Stimulated activated naive CD4-positive, alpha-beta T cell treated with Interleukin-2 at 50 U/mL for 16 hours (primary cell): Measurements from ENCODE around the gene TBX1.

Source experiments
- DNase-seq: peaks from one replicate; lab custom pipeline; 2025; lab: John Stamatoyannopoulos, UW

TBX1 gene

DNA sequence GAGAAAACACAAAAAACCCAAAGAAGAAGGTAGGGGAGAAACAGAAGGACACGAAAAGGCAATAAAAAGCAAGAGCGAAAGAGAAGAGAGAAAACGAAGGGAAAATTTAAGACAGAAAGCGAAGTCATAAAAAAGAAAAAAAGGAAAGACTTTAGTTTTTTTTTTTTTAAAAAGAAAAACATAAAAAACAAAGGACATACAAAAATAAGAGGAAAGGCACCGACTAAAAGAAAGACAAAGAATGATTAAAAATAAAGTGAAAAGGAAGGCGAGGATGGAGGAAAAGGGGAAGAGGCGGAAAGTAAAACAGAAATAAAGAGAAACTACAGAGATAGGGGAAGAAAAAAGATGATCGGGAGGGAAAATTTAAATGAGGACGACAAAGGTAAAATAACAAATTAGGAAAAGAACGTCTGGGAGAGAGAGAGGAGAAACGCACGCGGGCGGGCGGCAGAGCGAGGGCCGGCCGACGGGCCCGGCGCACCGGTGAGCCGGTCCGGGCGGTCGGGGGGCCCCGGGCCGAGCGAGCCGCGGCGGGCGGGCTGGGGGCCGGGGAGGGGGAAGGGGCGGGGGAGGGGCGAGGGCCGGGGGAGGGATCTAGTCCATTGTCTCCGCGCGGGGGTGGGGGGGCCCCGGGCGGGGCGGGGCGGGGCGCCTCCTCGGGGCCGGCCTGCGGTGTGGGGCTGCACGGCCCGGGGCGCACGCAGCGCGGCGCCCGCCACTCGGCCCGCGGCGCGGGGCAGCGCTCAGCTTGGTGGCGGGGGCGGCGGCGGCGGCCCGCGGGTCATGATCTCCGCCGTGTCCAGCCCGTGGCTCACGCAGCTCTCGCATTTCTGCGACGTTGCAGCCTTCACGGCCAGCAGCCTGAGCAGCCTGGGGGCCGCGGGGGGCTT, at the start of gene TBX1:
TBX1 (plus strand) TSS at position 721 of the 893 bp plus-strand sequence; CDS start at position 787, 66 bp downstream.
- DNase-seq: no peak

DNA sequence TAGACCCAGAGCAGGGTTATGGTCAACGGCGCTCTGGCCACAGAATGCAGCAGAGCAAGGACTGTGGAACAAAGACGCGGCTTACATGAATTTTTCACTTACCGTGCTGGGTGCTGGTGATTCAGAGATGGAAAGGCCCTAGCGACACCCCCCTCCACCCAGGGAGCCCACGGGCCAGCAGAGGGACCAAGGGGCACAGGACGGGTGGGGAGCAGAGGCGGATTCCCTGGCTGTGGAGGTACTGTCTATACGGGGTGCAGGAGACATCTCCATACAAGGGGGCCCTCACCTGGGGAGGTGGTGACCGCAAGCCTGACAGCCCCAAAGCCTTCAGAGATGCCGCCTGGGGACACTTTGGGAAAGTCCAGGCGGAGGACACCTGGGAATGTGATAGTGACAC, 47.3 kb upstream of the TBX1 start:
- no peak for DNase-seq

DNA sequence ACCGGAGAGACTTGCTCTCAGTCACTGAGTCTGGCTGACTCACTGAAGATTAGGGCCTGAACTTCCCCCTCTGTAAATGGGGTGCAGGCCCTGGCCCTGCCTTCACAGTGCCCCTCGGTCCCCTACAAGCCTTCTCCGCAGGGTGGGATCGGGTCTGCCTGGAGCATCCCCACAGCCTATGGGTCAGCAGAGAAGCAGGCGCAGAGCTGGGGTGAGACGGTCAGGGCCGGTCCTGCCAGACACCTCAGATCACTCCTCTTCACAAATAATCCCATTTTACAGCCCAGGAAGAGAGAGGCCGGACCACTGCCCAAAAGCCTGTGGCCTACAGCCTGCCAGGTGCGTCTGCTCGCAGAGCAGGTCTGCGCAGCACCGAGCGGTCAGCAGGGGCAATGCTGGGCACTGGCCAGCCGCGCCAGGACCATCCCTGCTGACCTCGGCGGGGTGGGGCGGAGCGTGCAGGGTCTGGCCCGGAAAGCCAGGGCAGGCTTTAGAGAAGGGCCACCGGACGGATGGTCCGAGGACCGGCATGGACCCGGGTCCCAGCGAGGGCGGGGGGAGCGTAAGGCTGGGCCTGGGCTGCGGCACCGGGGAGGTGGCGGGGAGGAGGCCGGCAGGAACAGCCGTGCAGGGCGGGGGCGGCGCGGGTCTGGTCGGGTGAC, 46.8 kb upstream of the TBX1 start:
- DNase-seq: no peak

DNA sequence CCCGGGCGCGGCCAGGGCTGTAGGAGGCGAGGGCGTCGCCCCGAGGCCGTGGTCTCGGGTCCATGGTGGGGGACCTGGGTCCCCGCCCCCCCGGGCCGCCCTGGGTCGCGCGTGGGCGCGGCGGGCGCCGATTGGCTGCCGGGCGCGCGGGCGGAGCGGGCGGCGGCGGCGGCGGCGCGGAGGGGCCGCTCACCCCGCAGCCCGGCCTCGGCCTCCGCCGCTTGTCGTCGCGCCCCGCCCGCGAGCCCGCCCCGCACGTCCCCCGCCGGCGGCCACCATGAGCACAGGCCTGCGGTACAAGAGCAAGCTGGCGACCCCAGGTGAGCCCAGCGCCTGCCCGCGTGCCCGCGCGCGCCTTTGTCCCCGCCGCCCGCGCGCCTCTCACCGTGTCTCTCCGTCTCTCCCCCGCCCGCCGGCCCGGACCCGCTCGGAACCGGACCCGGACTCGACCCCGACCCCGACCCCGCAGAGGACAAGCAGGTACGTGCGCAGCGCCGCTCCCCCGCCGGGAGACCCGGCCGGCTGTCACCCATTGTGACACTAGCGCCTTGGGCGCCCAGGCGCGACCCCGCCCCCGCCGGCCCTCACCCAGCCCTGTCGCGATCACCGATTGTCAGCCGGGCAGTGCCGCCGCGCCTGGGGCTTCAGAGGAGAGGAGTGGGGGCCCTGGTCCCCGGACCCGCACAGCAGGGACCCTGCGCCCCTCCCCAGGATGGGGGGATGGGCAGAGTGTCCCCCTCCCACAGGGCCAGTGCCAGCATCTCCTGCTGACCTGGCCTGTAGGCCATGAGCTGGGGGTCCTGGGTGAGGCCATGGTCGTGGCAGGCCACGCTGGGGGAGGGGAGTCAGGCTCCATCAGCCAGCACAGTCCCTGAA, 46.0 kb upstream of the TBX1 start, which contains the start of gene SEPTIN5:
SEPTIN5 (plus strand) TSS at position 192 of the 876 bp plus-strand sequence; CDS start at position 278, 86 bp downstream.
- DNase-seq: no peak

DNA sequence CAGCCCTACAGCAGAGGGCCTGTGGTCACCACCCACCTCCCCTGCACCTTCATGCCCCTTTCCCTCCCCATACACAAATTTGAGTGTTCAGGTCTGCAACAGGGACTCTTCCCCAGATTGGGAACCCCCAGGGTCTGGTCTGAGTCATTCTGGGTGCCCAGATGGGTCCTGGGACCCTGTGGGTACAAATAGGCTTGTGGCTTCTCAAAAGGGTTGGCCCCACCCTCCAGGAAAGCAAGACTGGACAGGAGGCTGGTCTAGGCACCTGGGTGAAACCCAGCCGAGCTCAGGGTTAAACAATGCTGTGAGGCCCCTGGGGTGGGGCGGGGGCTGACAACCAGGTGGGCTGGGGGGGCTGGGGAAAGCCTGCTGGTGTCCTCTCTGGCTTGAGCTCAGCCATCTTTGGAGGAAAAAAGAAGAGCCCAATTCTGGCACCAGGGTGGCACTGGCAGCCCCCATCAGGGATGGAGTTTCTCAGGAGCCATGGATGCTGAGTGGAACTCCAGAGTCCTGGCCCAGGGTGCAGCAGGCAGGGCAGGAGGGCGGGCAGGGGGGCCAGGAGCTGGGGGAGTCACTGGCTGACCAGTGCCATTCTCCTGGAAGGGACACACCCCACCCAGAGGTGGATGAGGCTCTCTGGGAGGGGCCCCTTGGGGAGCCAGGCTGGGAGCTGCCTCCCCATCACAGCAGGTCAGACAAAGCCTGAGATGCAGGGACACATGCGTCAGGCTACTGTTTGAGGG, 45.2 kb upstream of the TBX1 start:
- no peak for DNase-seq

DNA sequence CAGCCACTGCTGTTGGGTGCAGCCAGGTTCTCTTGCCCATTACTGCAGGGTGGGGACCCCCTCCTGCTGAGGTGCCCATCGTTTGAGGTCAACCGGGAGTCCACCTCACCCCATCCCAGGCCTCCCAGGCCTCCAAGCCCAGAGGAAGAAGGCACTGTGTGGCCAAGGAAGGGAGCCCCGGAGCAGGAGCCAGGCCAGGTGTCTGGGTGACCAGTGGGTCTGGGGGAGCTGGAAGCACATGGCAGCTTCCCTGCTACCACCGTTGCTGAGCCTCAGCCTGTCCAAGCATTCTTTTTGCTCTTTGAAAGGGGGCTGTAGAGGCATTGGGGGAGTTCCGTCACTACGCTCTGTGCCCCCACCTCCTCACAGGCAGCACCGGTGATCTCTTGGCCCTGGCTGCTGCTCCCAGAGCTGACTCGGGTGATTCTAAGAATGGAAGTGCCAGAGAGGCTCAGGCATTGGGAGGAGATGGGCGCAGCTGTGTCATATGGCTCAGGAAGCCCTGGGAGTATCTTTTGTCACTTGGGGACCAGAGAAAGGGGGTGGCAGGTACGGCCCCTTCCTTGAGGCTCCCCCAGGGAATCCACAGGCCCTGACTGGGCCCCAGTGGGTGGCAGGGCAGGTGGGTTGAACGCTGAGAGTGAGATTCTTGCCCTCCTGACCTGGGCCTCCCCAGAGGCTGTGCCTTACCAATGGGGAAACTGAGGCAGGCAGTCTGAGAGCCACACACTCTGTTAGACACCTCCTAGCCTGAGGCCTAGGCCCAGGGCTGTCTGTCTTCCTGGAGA, 44.3 kb upstream of the TBX1 start:
- DNase-seq: no peak

DNA sequence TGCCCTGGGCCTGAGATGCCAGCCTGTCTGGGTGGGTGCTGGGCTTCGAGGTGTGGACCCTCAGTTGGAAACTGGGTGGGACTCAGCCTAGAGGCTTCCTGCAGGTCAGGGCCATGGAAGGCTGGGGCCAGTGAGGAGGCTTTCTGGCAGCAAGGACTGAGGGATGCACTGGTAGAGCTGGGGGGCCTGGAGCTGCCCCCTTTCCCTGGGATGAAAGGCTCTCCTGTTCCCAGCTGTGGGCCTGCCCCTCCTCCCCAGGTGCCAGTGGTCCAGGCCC, 43.8 kb upstream of the TBX1 start:
- DNase-seq: no peak

DNA sequence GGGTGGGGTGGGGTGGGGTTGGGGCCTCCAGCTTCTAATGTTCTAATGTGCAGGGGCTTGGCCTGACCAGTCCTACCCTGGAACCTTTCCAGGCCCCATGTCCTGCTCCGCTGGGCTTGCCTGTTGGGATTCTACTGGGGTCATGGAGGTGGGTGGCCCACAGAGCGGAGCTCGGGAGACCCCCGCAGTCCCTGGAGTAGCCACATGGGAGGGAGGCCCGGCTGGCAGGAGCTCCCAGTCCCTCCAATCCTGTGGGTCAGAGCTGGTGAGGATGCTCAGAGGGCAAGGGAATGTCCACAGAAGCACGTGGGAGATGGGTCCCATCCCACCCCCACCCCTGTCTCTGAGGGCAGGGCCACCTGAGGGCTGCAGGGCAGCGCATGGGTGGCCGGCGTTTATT, 43.4 kb upstream of the TBX1 start:
- DNase-seq: no peak

DNA sequence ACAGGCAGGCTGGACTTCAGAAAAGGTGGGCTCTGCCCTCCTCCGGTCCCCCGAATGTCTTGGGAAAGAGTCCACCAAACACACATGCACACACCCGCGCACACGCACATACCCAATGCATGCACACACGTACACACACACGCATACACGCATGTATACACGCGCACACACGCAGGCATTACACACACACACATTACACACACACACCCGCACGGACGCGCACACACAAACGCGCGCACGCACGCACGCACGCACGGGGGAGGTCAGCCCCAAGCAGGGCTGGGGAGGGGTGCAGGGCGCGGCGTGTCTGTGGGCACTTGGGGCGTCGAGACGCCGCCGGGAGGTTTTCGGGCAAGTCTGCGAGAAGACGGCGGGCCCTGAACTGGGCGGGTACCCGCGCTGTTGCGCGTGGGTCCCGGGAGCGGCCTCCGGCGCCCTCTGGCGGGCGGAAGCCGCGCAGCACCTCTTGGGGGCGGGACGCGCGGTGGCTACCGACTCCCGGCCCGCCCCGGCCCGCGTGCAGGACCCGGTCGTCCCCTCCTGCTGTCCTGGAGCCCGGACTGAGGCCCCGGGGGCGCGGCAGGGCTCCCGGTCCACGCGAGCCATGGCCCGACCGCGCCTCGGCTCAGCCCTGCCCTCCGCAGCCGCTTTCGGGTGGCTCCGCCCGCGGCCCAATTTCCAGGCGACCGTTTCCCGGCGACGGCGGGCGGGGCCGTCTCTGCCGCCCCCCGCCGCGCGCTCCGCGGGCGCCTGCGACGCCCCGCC, 42.7 kb upstream of the TBX1 start:
- peak; percentile 72 for DNase-seq

DNA sequence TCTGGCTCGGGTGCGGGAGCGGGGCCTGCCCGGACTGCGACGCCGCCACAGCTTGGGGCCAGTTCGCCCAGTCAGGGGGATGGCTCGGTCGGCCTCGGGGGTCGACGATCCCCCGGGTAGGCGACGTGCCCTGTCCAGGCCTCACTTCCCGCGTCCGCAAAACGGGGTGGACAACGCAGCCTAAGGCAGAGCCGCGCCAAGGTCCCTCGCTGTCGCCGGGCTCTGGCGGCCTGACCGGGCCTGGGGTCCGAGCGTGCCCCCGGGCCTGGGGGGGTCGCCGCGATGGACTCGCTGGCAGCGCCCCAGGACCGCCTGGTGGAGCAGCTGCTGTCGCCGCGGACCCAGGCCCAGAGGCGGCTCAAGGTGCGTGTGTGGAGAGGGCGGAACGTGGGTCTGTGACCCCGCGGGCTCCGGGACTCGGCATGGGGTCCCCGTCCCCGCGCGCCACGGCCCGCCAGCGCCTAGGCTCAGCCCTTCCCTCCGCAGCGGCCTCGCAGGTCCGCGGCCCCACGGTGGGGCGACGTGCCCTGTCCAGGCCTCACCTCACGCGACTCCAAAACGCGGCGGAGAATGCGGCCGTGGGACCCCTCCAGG, 42.0 kb upstream of the TBX1 start:
- no peak for DNase-seq

DNA sequence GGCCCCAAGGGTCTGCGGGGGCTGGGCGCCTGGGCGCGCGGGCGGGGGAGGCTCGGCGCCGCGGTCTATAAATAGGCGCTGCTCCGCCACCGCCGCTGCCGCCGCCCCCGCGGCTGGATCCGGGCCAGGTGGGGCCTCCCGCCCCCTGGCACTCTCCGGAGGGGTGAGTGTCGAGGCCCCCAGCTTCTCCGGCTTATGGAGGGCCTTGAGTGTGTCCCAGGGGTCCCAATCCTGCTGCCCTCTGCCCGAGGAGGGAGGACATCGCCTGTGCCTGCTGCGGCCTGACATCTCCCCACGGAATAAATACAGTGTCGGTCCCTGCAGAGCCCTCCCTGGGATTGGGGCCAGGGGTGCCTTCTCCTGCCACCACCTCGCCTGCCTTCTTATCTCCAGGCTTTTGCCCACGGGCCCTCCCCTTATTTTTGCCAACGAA, 41.5 kb upstream of the TBX1 start:
- no peak for DNase-seq

DNA sequence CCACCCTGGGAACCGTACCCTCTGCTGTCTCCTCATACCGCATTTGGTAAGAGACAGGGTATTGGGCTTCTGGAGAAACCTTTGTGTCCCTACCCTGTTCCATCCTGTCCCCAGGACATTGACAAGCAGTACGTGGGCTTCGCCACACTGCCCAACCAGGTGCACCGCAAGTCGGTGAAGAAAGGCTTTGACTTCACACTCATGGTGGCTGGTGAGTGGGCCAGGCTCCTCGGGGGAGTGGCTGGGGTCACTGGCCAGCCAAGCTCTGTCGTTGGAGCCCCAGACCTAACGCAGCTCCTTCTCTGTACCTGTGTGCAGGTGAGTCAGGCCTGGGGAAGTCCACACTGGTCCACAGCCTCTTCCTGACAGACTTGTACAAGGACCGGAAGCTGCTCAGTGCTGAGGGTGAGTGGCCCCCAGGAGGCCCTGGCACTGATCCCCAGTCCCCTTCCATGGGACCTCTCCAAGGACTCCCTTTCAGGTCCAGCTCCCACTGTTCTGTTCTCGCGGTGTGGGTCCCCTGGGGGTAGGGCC, 41.0 kb upstream of the TBX1 start:
- no peak for DNase-seq

DNA sequence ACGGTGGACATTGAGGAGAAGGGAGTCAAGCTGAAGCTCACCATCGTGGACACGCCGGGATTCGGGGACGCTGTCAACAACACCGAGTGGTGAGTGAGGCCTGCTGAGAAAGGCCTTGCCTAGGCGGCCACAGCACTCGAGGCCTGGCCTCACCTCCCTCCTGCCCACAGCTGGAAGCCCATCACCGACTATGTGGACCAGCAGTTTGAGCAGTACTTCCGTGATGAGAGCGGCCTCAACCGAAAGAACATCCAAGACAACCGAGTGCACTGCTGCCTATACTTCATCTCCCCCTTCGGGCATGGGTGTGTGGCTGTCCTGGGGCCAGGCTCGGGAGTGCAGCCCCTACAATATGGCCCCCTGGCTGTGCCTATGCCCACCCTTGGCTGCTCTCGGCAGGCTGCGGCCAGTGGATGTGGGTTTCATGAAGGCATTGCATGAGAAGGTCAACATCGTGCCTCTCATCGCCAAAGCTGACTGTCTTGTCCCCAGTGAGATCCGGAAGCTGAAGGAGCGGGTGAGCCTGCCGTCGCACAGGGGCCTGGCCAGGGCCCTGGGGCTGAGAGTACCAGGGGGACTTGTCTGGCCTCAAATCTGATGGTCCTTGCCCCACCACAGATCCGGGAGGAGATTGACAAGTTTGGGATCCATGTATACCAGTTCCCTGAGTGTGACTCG, 40.3 kb upstream of the TBX1 start:
- DNase-seq: no peak

DNA sequence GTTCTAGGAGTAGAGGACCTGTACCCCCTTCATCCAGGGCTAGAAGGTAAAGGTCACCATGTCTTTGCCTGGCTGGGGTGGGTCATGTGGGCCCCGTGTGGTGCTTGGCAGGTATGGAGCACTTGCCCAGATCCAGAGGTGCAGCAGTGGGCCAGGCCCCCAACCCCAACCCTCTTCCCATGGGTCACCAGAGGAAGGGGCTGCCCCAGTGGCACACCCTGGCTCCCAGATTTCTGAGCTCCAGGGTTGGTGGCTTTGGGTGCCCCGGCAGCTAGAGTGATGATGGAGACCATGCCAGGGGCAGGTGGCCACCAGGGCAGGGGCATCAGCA, 39.6 kb upstream of the TBX1 start:
- DNase-seq: no peak

DNA sequence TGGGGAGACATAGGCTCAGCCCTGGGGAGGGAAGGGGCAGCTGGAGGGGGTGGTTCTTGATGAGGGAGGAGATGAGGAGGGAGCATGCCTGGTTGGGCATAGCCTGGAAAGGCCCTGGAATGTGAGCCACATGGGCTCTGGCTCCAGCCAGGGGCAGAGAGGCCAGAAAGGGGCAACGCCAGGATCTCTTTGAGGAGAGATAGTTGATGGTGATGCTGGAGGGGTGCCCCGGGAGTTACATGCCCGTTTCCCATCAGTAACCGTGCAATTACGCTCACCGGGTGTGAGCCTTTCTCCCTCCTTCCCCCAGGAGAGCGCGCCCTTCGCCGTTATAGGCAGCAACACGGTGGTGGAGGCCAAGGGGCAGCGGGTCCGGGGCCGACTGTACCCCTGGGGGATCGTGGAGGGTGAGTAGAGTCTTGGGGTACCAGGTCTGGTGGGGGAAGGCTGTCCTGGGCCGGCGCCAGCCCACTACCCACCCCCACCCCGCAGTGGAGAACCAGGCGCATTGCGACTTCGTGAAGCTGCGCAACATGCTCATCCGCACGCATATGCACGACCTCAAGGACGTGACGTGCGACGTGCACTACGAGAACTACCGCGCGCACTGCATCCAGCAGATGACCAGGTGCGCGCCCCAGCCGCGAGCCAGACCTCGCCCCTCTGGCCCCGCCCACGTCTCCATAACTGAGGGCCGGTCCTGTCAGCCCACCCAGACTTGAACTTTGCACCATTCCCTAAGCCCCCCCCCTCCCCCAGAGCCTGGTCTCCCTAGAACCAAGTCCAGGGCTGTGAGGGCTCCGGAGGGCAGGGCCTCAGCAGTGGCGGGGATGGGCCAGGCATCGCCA, 39.0 kb upstream of the TBX1 start:
- DNase-seq: no peak

DNA sequence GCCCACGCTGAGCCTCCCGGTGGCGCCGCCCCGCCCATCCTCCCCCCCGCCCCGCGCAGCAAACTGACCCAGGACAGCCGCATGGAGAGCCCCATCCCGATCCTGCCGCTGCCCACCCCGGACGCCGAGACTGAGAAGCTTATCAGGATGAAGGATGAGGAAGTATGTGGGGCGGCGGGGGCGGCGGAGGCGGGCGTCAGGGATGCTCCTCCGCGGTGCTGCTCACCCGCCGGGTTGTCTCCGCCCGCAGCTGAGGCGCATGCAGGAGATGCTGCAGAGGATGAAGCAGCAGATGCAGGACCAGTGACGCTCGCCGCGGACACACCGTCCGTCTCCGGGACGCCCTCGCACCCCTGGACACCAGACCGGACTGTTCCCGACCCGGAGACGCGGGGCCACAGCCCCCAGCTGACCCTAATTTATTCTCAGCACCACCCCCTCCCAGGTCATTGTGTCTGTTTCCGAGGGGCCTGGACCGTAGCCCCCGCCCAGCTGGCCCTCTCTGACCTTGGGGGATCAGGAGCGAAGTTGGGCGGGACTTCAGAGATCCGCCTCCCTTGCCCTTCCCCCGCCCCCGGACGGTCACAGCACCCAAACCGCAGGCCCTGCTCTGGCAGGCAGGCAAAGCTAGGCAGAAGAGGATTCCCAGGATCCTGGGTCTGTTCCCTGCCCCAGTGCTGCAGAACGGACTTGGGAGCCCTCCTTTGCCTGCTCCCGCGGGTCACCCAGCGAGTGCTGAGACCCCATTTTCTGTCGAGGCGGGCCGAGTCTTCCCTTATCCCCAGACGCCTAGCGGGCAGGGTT, 38.2 kb upstream of the TBX1 start:
- DNase-seq: no peak

DNA sequence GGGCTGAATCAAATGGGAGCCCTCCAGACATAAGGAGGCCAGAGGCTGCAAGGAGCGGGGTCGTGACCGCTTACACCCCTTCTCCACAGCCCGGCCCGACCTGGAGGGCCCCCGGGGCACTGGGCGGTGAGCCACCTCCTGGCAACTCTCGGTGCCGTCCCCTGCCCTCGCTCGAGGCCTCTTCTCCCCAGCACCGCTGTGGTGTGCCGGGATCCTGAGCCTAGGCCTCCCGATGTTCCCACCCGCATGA, 37.7 kb upstream of the TBX1 start:
- no peak for DNase-seq
